ENCODE data around the gene KBTBD3. TPM values are rescaled to one million over a fixed set of nuclear protein-coding genes. Genes with fewer than 3 reads are reported as not detected.

Gene KBTBD3
- total and polyA plus RNA-seq, 7 donors = 2.0 to 10.3 (median 4.7) TPM

DNA sequence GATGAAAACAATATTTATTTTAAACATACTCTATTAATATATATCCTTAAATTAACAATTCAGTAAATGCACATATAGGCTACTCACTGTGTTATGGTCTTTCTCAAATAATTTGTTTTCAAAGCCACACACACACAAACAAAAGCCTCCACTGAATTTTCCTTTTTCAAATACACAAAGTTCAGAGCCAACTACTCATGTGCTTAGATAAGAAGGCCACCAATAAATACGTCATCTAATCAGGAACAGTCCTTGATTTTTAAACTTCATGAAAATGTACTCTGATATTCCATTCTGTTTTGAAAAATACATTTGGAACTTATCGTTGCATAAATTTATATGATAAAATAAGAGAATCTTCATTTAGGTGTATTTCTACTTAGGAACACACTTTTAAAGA lies 26.0 kb downstream of the KBTBD3 start:
- no peaks in the 10 kb centered on the region for H3K4me1 ChIP-seq
- H3K4me3 ChIP-seq = no peak overlapping the region
- intact Hi-C loops (cut with DNase I) = no loop called here
- TF ChIP-seq POLR2A (IDR thresholded peaks at IDR 0.05) (no peak), EP300 (IDR thresholded peaks at IDR 0.05) (no peak), POLR2AphosphoS5 (IDR thresholded peaks at IDR 0.05) (no peak)
- peaks cover 0 to under 1% (median 0%) of the 10 kb centered on the region in 4 donors for H3K36me3 ChIP-seq
- WGBS, 2 donors = 73 to 88% methylated on average over 2 of the region's 2 CpGs
- no peak for DNase-seq
- H3K27ac ChIP-seq = no peak overlapping the region
- H3K27me3 ChIP-seq = no peaks in the 10 kb centered on the region
- no peaks in the 10 kb centered on the region for H3K9me3 ChIP-seq

DNA sequence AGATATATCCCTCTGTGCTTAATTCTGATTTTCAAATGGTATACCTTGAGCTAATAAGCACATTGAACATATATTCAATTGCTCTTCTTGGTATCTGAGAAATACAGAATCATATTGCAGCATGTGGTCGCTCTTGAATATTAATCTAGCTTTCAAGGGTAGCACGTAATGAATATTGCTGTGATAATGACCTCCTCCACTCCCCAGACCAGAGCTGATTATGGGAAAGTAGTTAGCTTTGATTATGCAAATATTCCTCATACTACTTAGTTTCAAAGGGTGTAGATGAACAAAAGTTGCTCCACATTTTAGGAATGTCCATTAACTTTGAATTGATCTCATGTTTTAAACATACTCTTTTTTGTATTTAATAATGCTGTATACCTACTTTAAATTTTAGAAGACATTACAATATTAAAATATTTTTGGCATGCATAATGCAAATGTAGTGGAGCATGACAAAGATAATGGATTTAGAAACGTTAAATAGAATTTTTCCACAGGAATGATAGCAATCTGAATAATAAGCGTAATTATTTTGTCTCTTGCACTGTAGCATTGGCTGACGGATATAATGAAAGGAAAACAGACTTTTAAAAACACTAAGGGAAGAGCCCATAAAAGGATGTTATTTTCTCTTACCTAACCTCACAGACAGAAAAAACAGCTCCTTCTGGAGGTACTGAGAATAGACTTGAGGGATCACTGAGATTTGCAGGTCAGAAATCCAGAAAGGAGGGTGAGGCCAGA lies 27.2 kb downstream of the KBTBD3 start:
- no peak overlapping the region for H3K27ac ChIP-seq
- no peaks in the 10 kb centered on the region for H3K4me1 ChIP-seq
- no peak overlapping the region for H3K4me3 ChIP-seq
- intact Hi-C loops (cut with DNase I) = no loop called here
- no peaks in the 10 kb centered on the region for H3K9me3 ChIP-seq
- no peaks in the 10 kb centered on the region for H3K27me3 ChIP-seq
- WGBS, 2 donors = 85 to 86% methylated on average over 5 of the region's 5 CpGs
- no peak for DNase-seq
- no peak for TF ChIP-seq POLR2A (IDR thresholded peaks at IDR 0.05)
- TF ChIP-seq EP300 (IDR thresholded peaks at IDR 0.05) = no peak
- TF ChIP-seq, protein P1, sequence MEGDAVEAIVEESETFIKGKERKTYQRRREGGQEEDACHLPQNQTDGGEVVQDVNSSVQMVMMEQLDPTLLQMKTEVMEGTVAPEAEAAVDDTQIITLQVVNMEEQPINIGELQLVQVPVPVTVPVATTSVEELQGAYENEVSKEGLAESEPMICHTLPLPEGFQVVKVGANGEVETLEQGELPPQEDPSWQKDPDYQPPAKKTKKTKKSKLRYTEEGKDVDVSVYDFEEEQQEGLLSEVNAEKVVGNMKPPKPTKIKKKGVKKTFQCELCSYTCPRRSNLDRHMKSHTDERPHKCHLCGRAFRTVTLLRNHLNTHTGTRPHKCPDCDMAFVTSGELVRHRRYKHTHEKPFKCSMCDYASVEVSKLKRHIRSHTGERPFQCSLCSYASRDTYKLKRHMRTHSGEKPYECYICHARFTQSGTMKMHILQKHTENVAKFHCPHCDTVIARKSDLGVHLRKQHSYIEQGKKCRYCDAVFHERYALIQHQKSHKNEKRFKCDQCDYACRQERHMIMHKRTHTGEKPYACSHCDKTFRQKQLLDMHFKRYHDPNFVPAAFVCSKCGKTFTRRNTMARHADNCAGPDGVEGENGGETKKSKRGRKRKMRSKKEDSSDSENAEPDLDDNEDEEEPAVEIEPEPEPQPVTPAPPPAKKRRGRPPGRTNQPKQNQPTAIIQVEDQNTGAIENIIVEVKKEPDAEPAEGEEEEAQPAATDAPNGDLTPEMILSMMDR (IDR thresholded peaks at IDR 0.05) = no peak
- TF ChIP-seq POLR2AphosphoS5 (IDR thresholded peaks at IDR 0.05) = no peak
- no peaks in the 10 kb centered on the region for H3K36me3 ChIP-seq

DNA sequence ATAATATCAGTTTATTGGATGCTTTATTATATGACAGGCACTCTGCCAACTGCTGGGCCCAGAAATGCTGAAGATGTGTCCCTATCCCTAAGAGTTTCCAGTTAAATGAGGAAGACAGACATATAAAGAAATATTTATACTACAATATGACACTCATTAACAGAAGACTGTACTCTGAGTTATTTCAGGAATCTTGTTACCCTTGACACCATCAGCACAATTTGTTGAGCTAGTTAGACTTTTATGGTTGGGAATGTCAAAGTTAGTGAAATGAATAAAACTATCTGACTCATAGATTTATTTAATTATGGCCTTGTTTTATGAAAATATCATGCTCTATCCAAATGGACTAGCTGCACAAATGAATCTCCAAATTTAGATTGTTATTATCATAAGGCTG lies 29.5 kb downstream of the KBTBD3 start:
- Histone ChIP-seq H3K36me3 (no peaks in the 10 kb centered on the region), H3K27me3 (no peaks in the 10 kb centered on the region), H3K9me3 (no peaks in the 10 kb centered on the region), H3K27ac (no peak overlapping the region), H3K4me3 (no peak overlapping the region), H3K4me1 (no peaks in the 10 kb centered on the region)
- intact Hi-C loops (cut with DNase I) = no loop called here
- DNase-seq = no peak
- TF ChIP-seq POLR2A (IDR thresholded peaks at IDR 0.05) (no peak), EP300 (IDR thresholded peaks at IDR 0.05) (no peak), POLR2AphosphoS5 (IDR thresholded peaks at IDR 0.05) (no peak)
- TF ChIP-seq, protein P1 (IDR thresholded peaks at IDR 0.05) = no peak

DNA sequence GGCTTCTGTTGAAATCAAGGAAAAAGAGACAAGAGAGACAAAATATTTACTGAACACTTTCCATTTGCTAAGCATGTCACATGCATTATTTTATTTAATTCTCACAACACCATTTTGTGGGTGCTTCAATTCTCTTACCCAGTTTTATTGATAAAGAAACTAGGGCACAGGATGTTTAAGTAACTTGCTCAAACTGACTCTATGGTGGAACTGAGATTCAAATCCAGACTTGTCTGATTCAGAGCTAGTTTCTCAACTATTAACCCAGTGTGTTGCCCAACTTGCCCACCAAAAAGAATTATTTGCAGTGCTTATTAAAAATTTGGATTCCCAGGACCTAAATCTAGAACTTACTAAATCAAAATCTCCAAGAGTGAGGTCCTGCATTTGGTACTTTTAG lies 33.6 kb downstream of the KBTBD3 start:
- H3K36me3 ChIP-seq = no peaks in the 10 kb centered on the region
- TF ChIP-seq POLR2AphosphoS5 (IDR thresholded peaks at IDR 0.05) (no peak), POLR2A (IDR thresholded peaks at IDR 0.05) (no peak)
- TF ChIP-seq, protein P1 (IDR thresholded peaks at IDR 0.05) = no peak
- no peak overlapping the region for H3K27ac ChIP-seq
- no peaks in the 10 kb centered on the region for H3K27me3 ChIP-seq
- H3K9me3 ChIP-seq = no peaks in the 10 kb centered on the region
- no peaks in the 10 kb centered on the region for H3K4me1 ChIP-seq
- no peak overlapping the region for H3K4me3 ChIP-seq
- intact Hi-C loops (cut with DNase I) = no loop called here
- no peak for DNase-seq

DNA sequence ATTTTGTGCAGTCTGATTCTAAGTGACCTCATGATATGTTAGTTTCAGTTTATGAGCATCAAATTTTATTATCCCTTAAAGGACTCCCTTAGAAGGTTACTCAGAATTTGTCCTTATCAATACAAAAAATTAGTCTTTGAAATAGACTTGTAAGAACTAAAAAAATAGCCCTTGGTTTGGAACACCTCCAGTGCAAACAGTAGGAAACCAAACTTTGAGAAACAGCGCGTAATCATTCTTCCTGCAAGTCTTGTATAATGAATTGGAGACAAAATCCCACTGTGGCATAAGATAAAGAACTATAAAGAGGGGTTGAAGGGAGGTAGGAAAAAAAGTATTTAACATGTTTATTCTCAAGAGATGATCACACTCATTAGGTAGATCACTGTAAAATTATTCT lies 44.3 kb downstream of the KBTBD3 start:
- intact Hi-C loops (cut with DNase I) = no loop called here
- WGBS, 2 donors = 90 to 92% methylated on average over 2 of the region's 2 CpGs
- no peak for DNase-seq
- no peaks in the 10 kb centered on the region for H3K27me3 ChIP-seq
- H3K27ac ChIP-seq = no peak overlapping the region
- no peak overlapping the region for H3K4me3 ChIP-seq
- no peaks in the 10 kb centered on the region for H3K36me3 ChIP-seq
- H3K9me3 ChIP-seq = no peaks in the 10 kb centered on the region
- TF ChIP-seq EP300 (IDR thresholded peaks at IDR 0.05) (no peak), POLR2AphosphoS5 (IDR thresholded peaks at IDR 0.05) (no peak), POLR2A (IDR thresholded peaks at IDR 0.05) (no peak)
- TF ChIP-seq, protein P1 (IDR thresholded peaks at IDR 0.05) = no peak
- H3K4me1 ChIP-seq = no peaks in the 10 kb centered on the region

All from sigmoid colon (tissue), 7 donors.